Measurements from ENCODE around the gene IRAK1.

DNA sequence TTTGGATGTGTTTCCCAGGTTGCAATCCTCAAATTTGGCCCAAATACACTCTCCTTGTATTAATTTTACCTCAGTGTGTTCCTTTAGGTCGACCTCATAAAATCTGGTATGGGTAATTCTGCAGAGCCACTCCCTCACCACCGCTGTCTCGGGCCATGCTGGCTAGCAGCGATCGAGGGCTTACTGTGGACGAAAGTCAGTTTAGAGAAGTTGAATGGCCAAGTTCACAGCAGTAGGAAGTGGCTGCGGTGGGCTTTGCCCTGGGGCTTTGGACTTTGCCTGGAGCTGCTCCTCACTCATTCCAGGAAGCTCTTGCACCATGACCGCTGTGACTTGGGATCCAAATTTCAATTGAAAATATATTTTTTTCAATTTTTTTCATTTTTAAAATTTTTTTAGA is 27.5 kb downstream of the IRAK1 start:
- no peak for TF ChIP-seq POLR2A (IDR thresholded peaks at IDR 0.05)
- TF ChIP-seq, protein P1, sequence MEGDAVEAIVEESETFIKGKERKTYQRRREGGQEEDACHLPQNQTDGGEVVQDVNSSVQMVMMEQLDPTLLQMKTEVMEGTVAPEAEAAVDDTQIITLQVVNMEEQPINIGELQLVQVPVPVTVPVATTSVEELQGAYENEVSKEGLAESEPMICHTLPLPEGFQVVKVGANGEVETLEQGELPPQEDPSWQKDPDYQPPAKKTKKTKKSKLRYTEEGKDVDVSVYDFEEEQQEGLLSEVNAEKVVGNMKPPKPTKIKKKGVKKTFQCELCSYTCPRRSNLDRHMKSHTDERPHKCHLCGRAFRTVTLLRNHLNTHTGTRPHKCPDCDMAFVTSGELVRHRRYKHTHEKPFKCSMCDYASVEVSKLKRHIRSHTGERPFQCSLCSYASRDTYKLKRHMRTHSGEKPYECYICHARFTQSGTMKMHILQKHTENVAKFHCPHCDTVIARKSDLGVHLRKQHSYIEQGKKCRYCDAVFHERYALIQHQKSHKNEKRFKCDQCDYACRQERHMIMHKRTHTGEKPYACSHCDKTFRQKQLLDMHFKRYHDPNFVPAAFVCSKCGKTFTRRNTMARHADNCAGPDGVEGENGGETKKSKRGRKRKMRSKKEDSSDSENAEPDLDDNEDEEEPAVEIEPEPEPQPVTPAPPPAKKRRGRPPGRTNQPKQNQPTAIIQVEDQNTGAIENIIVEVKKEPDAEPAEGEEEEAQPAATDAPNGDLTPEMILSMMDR (IDR thresholded peaks at IDR 0.05), result no peak

All from esophagus squamous epithelium (tissue), 4 donors.